ENCODE results near the gene GNL3. TPM values are rescaled to one million over a fixed set of nuclear protein-coding genes. Genes with fewer than 3 reads are reported as not detected.
A peak's percentile ranks its signal among the peaks of the same experiment; 100 is the strongest.
"Not testable (repeated sequence)": the region's sequence is repeated elsewhere in the genome, so short reads cannot be mapped to it uniquely, and the experiment has no call there.

Gene GNL3
- total RNA-seq (2014; rRNA removed; shearing (Covaris generic)), result 92.6 and 134 TPM in 2 replicates

GRCh38 chr3:52685709-52686691 is at the start of gene GNL3, which contains the start of gene PBRM1:
Gene GNL3, plus strand, starts transcription at chr3:52686032. Its CDS starts 61 bp downstream, at chr3:52686093.
Gene PBRM1, minus strand, starts transcription at chr3:52685913.
- Histone ChIP-seq H3K36me3 (peaks cover 66% of the 10 kb centered on the region), H3K27me3 (replicated peaks) (no peaks in the 10 kb centered on the region), H3K4me1 (replicated peaks) (peaks cover 12% of the 10 kb centered on the region; the same call in 1 of the 2 replicates), H3K4me3 (peak within 1 kb of the TSS; percentile 92), H3K9me3 (replicated peaks) (no peaks in the 10 kb centered on the region), H3K27ac (peak within 1 kb of the TSS; percentile 95)
- peak; percentile 89 to 90 for DNase-seq (ENCODE audit: low read depth in 1 of 2, low spot score in 2 of 2)

DNA sequence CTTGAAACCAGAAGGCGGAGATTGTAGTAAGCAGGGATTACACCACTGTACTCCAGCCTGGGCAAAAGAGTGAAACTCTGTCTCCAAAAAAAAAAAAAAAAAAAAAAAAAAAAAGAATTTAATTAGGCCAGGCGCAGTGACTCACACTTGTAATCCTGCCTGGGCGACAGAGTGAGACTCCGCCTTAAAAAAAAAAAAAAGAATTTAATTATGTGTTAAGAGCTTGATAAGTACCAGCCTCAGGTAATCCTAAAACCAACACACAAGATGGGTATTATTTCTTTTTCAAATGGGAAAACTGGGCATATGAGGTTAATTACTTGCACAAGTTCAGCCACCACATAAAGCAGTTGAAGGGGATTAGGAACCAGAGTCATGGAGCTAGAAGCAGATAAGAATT is 49.2 kb upstream of the GNL3 start:
- no peak for DNase-seq (ENCODE audit: low read depth in 1 of 2, low spot score in 2 of 2)
- peaks cover 52% of the 10 kb centered on the region for H3K36me3 ChIP-seq
- no peak overlapping the region for H3K4me3 ChIP-seq
- no peaks in the 10 kb centered on the region for H3K9me3 ChIP-seq (replicated peaks)
- no peak overlapping the region for H3K27ac ChIP-seq
- H3K27me3 ChIP-seq (replicated peaks), result no peaks in the 10 kb centered on the region
- H3K4me1 ChIP-seq (replicated peaks), result no peaks in the 10 kb centered on the region

- Histone ChIP-seq H3K36me3 (peaks cover 70% of the 10 kb centered on the region), H3K4me1 (replicated peaks) (no peaks in the 10 kb centered on the region), H3K27ac (no peak overlapping the region), H3K4me3 (no peak overlapping the region), H3K9me3 (replicated peaks) (no peaks in the 10 kb centered on the region), H3K27me3 (replicated peaks) (no peaks in the 10 kb centered on the region)
- DNase-seq (ENCODE audit: low read depth in 1 of 2, low spot score in 2 of 2), result no peak
Measured at GRCh38 chr3:52645549-52645948, 40.3 kb upstream of the GNL3 start.

- Histone ChIP-seq H3K9me3 (replicated peaks) (no peaks in the 10 kb centered on the region), H3K36me3 (peaks cover 75% of the 10 kb centered on the region), H3K4me1 (replicated peaks) (no peaks in the 10 kb centered on the region), H3K27ac (no peak overlapping the region), H3K4me3 (no peak overlapping the region), H3K27me3 (replicated peaks) (no peaks in the 10 kb centered on the region)
- no peak for DNase-seq (ENCODE audit: low read depth in 1 of 2, low spot score in 2 of 2)
Measured at GRCh38 chr3:52649461-52650210, 36.2 kb upstream of the GNL3 start.

DNA sequence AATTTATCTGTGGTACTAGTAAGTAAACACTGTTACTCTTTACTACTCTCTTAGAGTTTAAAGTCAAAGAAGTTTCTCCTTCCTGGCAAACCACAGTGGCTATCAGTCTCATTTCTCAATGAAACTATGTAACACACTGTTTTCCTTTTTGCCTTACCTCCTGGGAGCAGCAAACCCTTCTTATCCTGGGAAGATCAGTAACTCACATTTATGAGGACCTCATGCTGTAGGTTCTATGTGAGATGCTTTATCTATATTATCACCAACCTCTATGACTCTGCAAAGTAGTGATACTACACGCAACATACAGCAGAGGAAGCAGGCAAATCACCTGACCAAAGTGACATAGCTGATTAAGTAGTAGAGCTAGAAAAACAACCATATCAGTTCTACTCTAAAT is 35.4 kb upstream of the GNL3 start:
- Histone ChIP-seq H3K36me3 (peaks cover 74% of the 10 kb centered on the region), H3K4me1 (replicated peaks) (no peaks in the 10 kb centered on the region), H3K27ac (no peak overlapping the region), H3K9me3 (replicated peaks) (no peaks in the 10 kb centered on the region), H3K4me3 (no peak overlapping the region), H3K27me3 (replicated peaks) (no peaks in the 10 kb centered on the region)
- no peak for DNase-seq (ENCODE audit: low read depth in 1 of 2, low spot score in 2 of 2)

GRCh38 chr3:52651592-52651991 is 34.2 kb upstream of the GNL3 start:
- Histone ChIP-seq H3K4me1 (replicated peaks) (no peaks in the 10 kb centered on the region), H3K27ac (no peak overlapping the region), H3K9me3 (replicated peaks) (no peaks in the 10 kb centered on the region), H3K36me3 (peaks cover 77% of the 10 kb centered on the region), H3K27me3 (replicated peaks) (no peaks in the 10 kb centered on the region), H3K4me3 (no peak overlapping the region)
- no peak for DNase-seq (ENCODE audit: low read depth in 1 of 2, low spot score in 2 of 2)

GRCh38 chr3:52655895-52656294 is 29.9 kb upstream of the GNL3 start:
- Histone ChIP-seq H3K27me3 (replicated peaks) (no peaks in the 10 kb centered on the region), H3K9me3 (replicated peaks) (no peaks in the 10 kb centered on the region), H3K4me1 (replicated peaks) (no peaks in the 10 kb centered on the region), H3K4me3 (no peak overlapping the region), H3K36me3 (peaks cover 86% of the 10 kb centered on the region), H3K27ac (no peak overlapping the region)
- no peak for DNase-seq (ENCODE audit: low read depth in 1 of 2, low spot score in 2 of 2)

DNA sequence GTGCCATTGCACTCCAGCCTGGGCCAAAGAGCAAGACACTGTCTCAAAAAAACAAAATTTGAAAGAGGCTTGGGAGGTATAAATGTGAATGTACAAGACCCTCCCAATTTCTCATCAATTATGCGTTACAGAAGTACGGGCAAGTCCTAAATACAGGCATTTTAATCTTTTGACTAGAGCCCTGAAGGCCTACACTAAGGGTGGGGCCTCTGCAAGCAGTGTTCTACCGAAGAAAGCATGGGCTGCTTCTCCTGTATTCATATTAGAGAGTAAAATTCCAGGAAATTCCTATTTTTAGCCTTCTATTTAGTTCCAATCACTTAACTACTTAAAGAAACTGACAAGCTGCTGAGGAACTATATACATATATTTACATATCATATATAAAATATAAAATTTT is 25.8 kb upstream of the GNL3 start:
- no peaks in the 10 kb centered on the region for H3K27me3 ChIP-seq (replicated peaks)
- H3K4me1 ChIP-seq (replicated peaks), result no peaks in the 10 kb centered on the region
- no peak overlapping the region for H3K4me3 ChIP-seq
- no peak for DNase-seq (ENCODE audit: low read depth in 1 of 2, low spot score in 2 of 2)
- no peak overlapping the region for H3K27ac ChIP-seq
- H3K36me3 ChIP-seq, result peaks cover 79% of the 10 kb centered on the region
- no peaks in the 10 kb centered on the region for H3K9me3 ChIP-seq (replicated peaks)

DNA sequence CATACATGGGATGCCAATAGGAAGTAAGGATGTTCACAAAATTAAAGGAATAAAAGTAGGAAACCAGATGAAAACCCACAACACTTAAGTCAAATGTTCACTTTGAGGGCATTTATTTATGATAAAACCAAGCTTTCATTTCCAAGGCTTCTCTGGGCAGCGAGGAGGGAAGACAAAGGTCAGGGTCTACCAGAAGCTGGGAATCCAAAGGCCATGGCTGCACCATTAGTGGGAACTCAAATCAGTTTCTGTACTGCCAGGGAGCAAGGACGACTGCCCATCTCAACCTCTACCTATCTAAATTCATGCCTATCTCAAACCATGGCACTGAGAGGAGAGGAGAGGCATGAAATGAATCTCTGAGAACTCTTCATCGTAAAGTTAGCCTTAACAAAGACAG is 22.7 kb upstream of the GNL3 start:
- peaks cover 59% of the 10 kb centered on the region for H3K36me3 ChIP-seq
- no peak overlapping the region for H3K27ac ChIP-seq
- DNase-seq (ENCODE audit: low read depth in 1 of 2, low spot score in 2 of 2), result no peak
- no peak overlapping the region for H3K4me3 ChIP-seq
- no peaks in the 10 kb centered on the region for H3K9me3 ChIP-seq (replicated peaks)
- no peaks in the 10 kb centered on the region for H3K27me3 ChIP-seq (replicated peaks)
- H3K4me1 ChIP-seq (replicated peaks), result no peaks in the 10 kb centered on the region

GRCh38 chr3:52670621-52671521 is 15.0 kb upstream of the GNL3 start:
- peaks cover 40% of the 10 kb centered on the region for H3K36me3 ChIP-seq
- no peaks in the 10 kb centered on the region for H3K27me3 ChIP-seq (replicated peaks)
- peaks cover 27% of the 10 kb centered on the region for H3K4me1 ChIP-seq (replicated peaks)
- H3K4me3 ChIP-seq, result no peak overlapping the region
- no peaks in the 10 kb centered on the region for H3K9me3 ChIP-seq (replicated peaks)
- DNase-seq (ENCODE audit: low read depth in 1 of 2, low spot score in 2 of 2), result peak; percentile 91 to 96
- peak overlapping the region; percentile 91 for H3K27ac ChIP-seq

DNA sequence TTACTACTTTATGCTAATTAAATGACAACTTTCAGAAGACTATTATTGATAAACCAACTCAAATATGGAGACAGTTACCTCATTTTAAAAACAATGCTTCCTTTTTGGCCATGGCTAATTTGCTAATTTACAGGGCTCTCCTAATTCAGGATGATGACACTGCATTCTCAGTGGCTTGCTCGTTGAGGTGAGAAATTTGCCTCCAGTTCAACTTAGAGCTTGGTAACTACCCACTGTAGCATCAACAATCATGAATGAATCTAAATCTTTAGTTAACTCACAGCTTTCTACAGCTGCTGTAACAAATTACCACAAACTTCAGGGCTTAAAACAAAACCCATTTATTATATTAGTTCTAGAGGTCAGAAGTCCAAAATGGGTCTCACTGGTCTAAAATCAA is 14.2 kb upstream of the GNL3 start:
- DNase-seq (ENCODE audit: low read depth in 1 of 2, low spot score in 2 of 2), result no peak
- H3K4me3 ChIP-seq, result no peak overlapping the region

DNA sequence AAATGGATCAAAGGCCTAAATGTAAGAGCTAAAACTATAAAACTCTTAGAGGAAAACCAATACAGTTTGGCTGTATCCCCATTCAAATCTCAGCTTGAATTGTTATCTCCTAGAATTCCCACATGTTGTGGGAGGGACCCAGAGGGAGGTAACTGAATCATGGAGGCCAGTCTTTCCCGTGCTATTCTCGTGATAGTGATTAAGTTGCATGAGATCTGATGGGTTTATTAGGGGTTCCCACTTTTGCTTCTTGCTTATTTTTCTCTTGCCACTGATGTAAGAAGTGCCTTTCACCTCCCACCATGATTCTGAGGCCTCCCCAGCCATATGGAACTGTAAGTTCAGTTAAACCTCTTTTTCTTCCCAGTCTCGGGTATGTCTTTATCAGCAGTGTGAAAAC is 9.6 kb upstream of the GNL3 start:
- peaks cover 64% of the 10 kb centered on the region for H3K36me3 ChIP-seq

More for the DNA sequence above, 14.2 kb upstream of the GNL3 start:
- peaks cover 27% of the 10 kb centered on the region for H3K4me1 ChIP-seq (replicated peaks)
- no peaks in the 10 kb centered on the region for H3K9me3 ChIP-seq (replicated peaks)
- no peaks in the 10 kb centered on the region for H3K27me3 ChIP-seq (replicated peaks)
- peaks cover 43% of the 10 kb centered on the region for H3K36me3 ChIP-seq
- peak overlapping the region; percentile 91 for H3K27ac ChIP-seq

More for the DNA sequence above, 9.6 kb upstream of the GNL3 start:
- H3K4me3 ChIP-seq; H3K27ac ChIP-seq; DNase-seq (ENCODE audit: low read depth in 1 of 2, low spot score in 2 of 2); H3K27me3 ChIP-seq (replicated peaks); H3K9me3 ChIP-seq (replicated peaks): not testable (repeated sequence)
- peaks cover 14% of the 10 kb centered on the region for H3K4me1 ChIP-seq (replicated peaks)
